22Rv1 (cell line): ENCODE measurements around the gene FBL.

ENCODE experiments used
- H3K27ac ChIP-seq: fragments of 450-650 bp; 2 replicates; pipeline ENCODE4 v1.5.1; 2017
- CTCF ChIP-seq: fragments of 450-650 bp; IDR thresholded peaks from 2 replicates; pipeline ENCODE4 v1.5.1; 2017; ENCODE audit warnings: mild to moderate bottlenecking
- ZFX ChIP-seq: fragments of 450-650 bp; IDR thresholded peaks from 2 replicates; pipeline ENCODE4 v1.6.1; 2017; ENCODE audit warnings: antibody characterized with exemption, borderline replicate concordance

Gene FBL

DNA sequence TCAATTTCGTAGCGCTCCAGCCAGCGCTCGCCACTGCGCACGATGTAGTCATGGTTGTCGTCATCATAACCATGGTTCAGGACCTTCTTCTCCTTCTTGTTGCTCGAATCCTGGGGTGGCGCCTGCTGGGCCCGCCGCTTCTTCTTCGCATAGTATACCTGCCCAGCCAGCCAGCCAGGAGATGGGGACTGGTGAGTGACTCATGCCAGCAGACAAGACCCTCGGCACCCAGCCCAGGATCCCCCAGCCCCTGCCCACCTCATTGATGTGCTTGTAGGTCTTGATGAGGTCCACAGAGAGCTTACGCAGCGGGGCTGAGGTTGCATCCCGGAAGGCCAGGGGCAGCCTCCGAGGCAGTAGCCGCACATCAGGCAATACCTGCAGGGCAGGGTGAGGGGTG, 15.8 kb downstream of the FBL start:
- no peak overlapping the region for H3K27ac ChIP-seq
- TF ChIP-seq CTCF (no peak), ZFX (no peak)

DNA sequence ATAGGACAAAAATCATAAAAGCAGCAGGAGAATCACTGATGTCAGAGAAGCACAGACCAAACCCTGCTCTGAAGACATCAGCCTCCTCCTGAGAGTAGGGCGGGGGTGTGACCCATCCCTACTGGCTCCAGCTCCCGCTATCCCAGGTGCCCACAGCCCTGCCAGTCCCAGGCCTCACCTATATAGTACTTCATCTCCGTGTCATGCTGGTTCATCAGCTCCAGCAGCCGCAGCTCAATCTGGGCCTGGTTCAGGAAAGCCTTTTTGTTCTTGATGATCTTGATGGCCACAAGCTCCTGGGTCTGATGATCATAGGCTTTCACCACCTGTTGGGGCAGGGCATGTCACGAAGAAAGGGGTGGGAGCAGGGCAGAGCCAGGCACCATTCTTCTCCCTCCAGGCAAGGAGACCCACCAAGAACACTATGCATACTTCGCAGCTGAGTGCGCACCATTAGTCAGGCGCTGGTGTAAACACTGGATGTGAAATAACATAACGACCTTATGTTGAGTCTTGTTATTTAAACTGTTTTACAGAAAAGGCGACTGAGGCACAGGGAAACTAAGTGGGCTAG, 16.4 kb downstream of the FBL start:
- TF ChIP-seq CTCF (no peak), ZFX (no peak)
- no peak overlapping the region for H3K27ac ChIP-seq

DNA sequence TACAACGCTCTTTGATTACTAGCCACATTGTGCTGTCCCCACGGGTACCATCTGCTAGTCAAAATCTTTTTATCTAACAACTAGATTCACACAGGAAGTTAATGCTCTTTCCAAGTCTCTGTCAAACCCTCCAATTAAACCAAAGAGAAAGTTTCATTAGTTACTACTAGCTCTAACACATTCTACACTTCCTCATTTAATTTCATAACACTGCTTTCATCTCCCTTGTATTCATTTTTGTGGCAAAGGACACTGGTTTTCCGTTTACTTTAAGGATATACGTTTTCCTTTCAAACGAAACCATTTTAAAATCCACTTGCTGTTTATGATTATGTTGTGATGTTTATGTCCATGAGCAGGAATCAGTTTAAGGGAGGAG, 17.5 kb downstream of the FBL start:
- H3K27ac ChIP-seq = 0 out of 2 replicates have a peak overlapping the region, but pooled peaks have one; percentile 20
- TF ChIP-seq ZFX (no peak), CTCF (no peak)

DNA sequence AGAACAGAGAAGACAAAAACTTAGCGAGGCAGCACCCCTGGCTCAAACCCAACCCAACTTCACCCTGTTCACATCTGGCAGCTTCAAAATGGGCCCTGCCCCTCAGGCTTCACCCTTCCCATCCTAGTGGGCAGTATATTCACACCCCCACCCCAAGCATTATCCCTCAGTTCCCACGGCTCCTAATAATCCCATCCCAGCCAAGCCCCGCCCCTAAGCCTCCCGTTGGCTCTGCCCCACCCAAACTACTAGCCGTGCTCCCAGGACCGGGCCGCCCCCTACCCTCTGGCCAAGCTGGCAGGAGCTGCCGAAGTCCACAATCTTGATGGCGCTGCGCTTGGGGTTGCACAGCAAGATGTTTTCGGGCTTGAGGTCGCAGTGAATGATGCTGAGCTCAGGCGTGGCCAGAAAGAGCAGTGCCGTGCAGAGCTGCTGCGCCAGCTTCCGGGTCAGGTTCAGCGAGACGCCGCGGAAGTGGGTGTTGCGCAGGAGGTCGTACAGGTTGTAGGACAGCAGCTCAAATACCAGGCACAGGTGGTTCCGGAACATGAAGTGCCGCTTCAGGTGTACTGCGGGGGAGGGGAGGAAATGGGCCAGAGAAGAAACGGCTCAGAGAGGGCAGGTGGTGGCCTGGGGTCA, 18.0 kb downstream of the FBL start:
- H3K27ac ChIP-seq = no peak overlapping the region
- TF ChIP-seq ZFX (no peak), CTCF (no peak)

DNA sequence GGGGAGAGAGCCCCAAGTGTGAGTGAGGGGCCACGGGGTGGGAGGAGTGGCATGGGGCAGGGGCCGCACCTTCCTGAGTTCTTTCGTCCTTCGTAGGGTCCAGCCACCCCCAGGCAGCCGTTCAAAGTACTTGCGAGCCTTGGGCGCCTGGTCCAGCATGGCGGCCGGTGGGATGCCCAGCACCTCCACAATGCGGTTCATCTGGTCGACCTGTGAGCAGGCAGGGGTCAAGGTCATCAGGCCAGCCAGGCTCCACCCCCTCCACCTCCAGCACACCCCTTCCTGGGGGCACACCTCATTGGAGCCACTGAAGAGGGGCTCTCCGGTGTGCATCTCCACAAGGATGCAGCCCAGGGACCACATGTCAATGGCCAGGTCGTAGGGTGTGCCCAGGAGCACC, 19.0 kb downstream of the FBL start:
- no peak for TF ChIP-seq CTCF
- TF ChIP-seq ZFX = no peak
- no peak overlapping the region for H3K27ac ChIP-seq

DNA sequence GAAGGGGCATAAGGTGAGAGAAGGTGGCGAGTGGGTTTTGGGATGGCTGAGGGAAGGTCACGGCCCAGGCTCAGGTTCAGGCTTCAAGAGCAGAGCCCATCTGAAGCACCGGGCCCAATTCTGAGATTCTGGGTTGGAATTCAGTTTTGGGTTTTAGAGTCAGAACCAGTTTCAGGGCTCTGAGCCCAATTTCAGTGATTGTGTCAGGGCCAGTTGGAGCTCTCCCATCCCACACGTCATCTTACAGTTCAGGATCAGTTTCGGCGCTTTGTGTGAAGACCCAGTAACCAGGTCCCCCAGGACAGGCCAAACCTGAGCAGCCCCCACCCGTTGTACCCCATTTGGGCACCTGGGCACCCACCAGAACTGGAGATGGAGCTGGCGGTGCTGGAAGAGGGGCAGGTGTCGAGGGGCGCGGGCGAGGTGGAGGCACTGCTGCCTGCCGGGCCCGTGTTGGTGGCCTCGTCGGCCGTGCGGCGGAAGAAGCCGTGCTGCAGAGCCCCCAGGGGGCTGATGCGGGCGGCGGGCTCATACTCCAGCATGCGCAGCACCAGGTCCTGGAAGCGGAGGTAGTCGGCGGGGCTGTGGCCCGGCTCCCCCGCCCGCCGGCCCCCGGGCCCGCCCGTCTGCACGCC, 19.8 kb downstream of the FBL start:
- no peak for TF ChIP-seq CTCF
- TF ChIP-seq ZFX = no peak
- H3K27ac ChIP-seq = no peak overlapping the region

DNA sequence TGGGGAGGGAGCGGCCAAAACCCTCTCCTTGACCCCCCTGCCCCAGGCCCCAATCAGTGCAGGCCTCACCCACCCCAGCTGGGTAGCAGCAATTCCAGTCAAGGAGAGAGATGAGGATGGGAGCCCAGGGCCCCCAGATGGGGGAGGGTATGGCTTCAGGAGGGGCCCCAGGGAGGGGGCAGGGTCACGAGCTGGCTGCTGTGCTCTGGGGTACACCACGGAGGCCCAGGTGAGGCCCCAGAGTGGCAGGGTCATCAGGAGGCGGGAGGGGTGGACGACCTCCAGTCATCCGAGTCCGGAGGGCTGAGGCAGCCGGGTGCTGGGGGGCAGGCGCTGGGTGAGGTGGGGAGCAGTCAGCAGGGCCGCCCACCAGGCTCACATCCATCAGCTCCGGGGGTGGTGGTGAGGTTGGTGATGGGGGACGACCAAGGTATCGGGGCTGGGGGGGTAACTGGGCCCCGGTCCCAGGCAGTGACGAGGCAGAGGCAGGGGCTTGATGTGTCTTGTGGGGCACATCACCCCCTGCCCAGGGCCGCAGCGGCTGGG, 20.6 kb downstream of the FBL start:
- no peak overlapping the region; the same call in 1 of the 2 replicates for H3K27ac ChIP-seq
- no peak for TF ChIP-seq CTCF
- TF ChIP-seq ZFX = no peak
